K562 (cell line): ENCODE results near the gene LY6G6D. TPM values are rescaled to one million over a fixed set of nuclear protein-coding genes. Genes with fewer than 3 reads are reported as not detected.

Experiments used
- ATAC-seq: fragments of 200-7000 bp; cut with Tn5 transposase; 3 replicates; pipeline ENCODE4 v1.9.1; 2020; ENCODE audit warnings: moderate library complexity
- BruUV-seq: library from RNA; stranded (reverse); fragments of 400-500 nt; replicated peaks from 2 replicates; lab custom pipeline; 2021; lab: Mats Ljungman, UMichigan
- CTCF ChIA-PET: fragments of 300-600 bp; formaldehyde crosslinking; extraction: SDS; loops from one replicate; lab custom pipeline; 2021; ENCODE audit warnings: low intra/inter-chr PET ratio; lab: Yijun Ruan, JAX
- POLR2A ChIA-PET: fragments of 300-600, 350-650 bp; sonication (Branson Sonifier 250); formaldehyde crosslinking; extraction: SDS; loops from one replicate; lab custom pipeline; 2021; ENCODE audit warnings: antibody characterized with exemption, inconsistent platforms; lab: Yijun Ruan, JAX
- DNase-seq, 4 experiments: peaks; one replicate each; pipeline versions ENCODE4 v3.0.0 to v3.0.0-alpha.2; 2011 to 2018; ENCODE audit warnings: low spot score in 3 of 4, mixed read lengths in 3 of 4; ENCODE audit errors: extremely low read depth in 1 of 4
- FAIRE-seq: peaks from 2 replicates; lab custom pipeline; 2011; peaks lifted over from hg19 to GRCh38; lab: Jason Lieb, UNC
- H2AFZ ChIP-seq: 2 replicates; pipeline ENCODE4 v1.6.0; 2011; ENCODE audit warnings: low read depth, low read length, control low read depth, inconsistent platforms
- H3K27ac ChIP-seq: fragments of 200-600 bp; 3 replicates; pipeline ENCODE4 v1.8.0; 2011; ENCODE audit warnings: low read depth, mild to moderate bottlenecking, control low read depth, inconsistent platforms, low read length, moderate library complexity, mixed read lengths; ENCODE audit errors: extremely low read depth
- H3K27me3 ChIP-seq, 2 experiments: fragments of 300-600 bp in 1 of 2; 2 replicates in 1 of 2; 3 replicates in 1 of 2; pipeline versions ENCODE4 v1.6.0 to v1.8.0; 2011; ENCODE audit warnings: inconsistent platforms in 2 of 2, low read length in 2 of 2, mild to moderate bottlenecking in 1 of 2, mixed read lengths in 1 of 2, moderate library complexity in 1 of 2; ENCODE audit not compliant: control insufficient read depth in 2 of 2, insufficient read depth in 2 of 2
- H3K36me3 ChIP-seq: fragments of 300-600 bp; 3 replicates; pipeline ENCODE4 v1.8.0; 2011; ENCODE audit warnings: mild to moderate bottlenecking, low read length, inconsistent platforms; ENCODE audit not compliant: control insufficient read depth, insufficient read depth
- H3K4me1 ChIP-seq, 2 experiments: fragments of 200-600 bp in 1 of 2; replicated peaks in 1 of 2; 2 replicates in 1 of 2; 3 replicates in 1 of 2; pipeline versions ENCODE4 v1.5.1 to v1.8.0; 2011; ENCODE audit warnings: inconsistent platforms in 2 of 2, low read length in 2 of 2, mild to moderate bottlenecking in 1 of 2, mixed read lengths in 1 of 2, moderate library complexity in 1 of 2; ENCODE audit not compliant: control insufficient read depth in 2 of 2, insufficient read depth in 2 of 2
- H3K4me2 ChIP-seq: 2 replicates; pipeline ENCODE4 v1.6.1; 2011; ENCODE audit warnings: low read length, control low read depth, inconsistent platforms, mixed read lengths; ENCODE audit not compliant: insufficient read depth
- H3K4me3 ChIP-seq: fragments of 200-600 bp; sonication (generic), shearing (Covaris generic); 2 replicates; pipeline ENCODE4 v1.5.1; 2016; ENCODE audit warnings: control low read depth, inconsistent platforms
- H3K79me2 ChIP-seq: fragments of 200-600 bp; 3 replicates; pipeline ENCODE4 v1.8.0; 2011; ENCODE audit warnings: low read length, inconsistent platforms; ENCODE audit not compliant: control insufficient read depth, insufficient read depth
- H3K9ac ChIP-seq, 2 experiments: 2 replicates each; pipeline versions ENCODE4 v1.6.0 to v1.6.1; 2011; ENCODE audit warnings: low read depth in 2 of 2, low read length in 2 of 2, control low read depth in 1 of 2, inconsistent platforms in 1 of 2, mild to moderate bottlenecking in 1 of 2, mixed read lengths in 1 of 2; ENCODE audit not compliant: insufficient read depth in 1 of 2
- H3K9me1 ChIP-seq: one replicate; pipeline ENCODE4 v1.6.0; 2011; ENCODE audit warnings: inconsistent platforms, mild to moderate bottlenecking, low read length, moderate library complexity; ENCODE audit not compliant: control insufficient read depth, insufficient read depth
- H3K9me3 ChIP-seq: replicated peaks from 2 replicates; pipeline ENCODE4 v1.5.1; 2011; ENCODE audit warnings: low read depth, low read length, inconsistent platforms; ENCODE audit not compliant: control insufficient read depth, insufficient read depth
- H4K20me1 ChIP-seq: replicated peaks from 2 replicates; pipeline ENCODE4 v1.6.1; 2011; ENCODE audit warnings: low read length, inconsistent platforms, mixed read lengths; ENCODE audit not compliant: control insufficient read depth, insufficient read depth
- DEAF1 ChIP-seq: fragments of 450-650 bp; formaldehyde crosslinking; IDR thresholded peaks from 2 replicates; pipeline ENCODE4 v1.4.0; 2020; ENCODE audit warnings: mild to moderate bottlenecking, moderate library complexity
- DLX4 ChIP-seq: fragments of 250-450 bp; sonication (Bioruptor Pico); IDR thresholded peaks from 2 replicates; pipeline ENCODE4 v1.6.1; 2021; ENCODE audit warnings: mild to moderate bottlenecking
- ELF2 ChIP-seq: fragments of 250-450 bp; sonication (Bioruptor Pico); IDR thresholded peaks from 2 replicates; pipeline ENCODE4 v1.5.0; 2021; ENCODE audit warnings: mild to moderate bottlenecking
- EP400 ChIP-seq: fragments of 450-650 bp; IDR thresholded peaks from 2 replicates; pipeline ENCODE4 v1.6.1; 2017; ENCODE audit warnings: antibody characterized with exemption, mild to moderate bottlenecking, moderate library complexity
- HMGN3 ChIP-seq: IDR thresholded peaks from 2 replicates; pipeline ENCODE4 v1.6.1; 2011; ENCODE audit warnings: borderline replicate concordance, low read depth, mild to moderate bottlenecking, mixed read lengths, low read length; ENCODE audit not compliant: insufficient read length; ENCODE audit errors: extremely low read depth
- PRDM10 ChIP-seq: fragments of 450-650 bp; IDR thresholded peaks from 2 replicates; pipeline ENCODE4 v1.6.1; 2018; ENCODE audit not compliant: partially characterized antibody
- PTRF ChIP-seq: fragments of 450-650 bp; IDR thresholded peaks from 2 replicates; pipeline ENCODE4 v1.6.1; 2016; ENCODE audit warnings: mild to moderate bottlenecking, missing genetic modification characterization, missing compliant biosample characterization
- SRSF9 ChIP-seq: fragments of 200-400 bp; formaldehyde crosslinking; IDR thresholded peaks from 2 replicates; pipeline ENCODE4 v1.6.1; 2017; ENCODE audit warnings: low read depth, low read length, borderline replicate concordance
- ZBTB12 ChIP-seq: fragments of 250-450 bp; sonication (Bioruptor Pico); IDR thresholded peaks from 2 replicates; pipeline ENCODE4 v1.4.0; 2020
- ZNF583 ChIP-seq: fragments of 250-450 bp; sonication (Bioruptor Pico); IDR thresholded peaks from 2 replicates; pipeline ENCODE4 v1.4.0; 2020
- ZNF695 ChIP-seq: fragments of 450-650 bp; formaldehyde crosslinking; IDR thresholded peaks from 2 replicates; pipeline ENCODE4 v1.4.0; 2020; ENCODE audit warnings: mild to moderate bottlenecking, moderate library complexity
- ZNF766 ChIP-seq: fragments of 200-800 bp; sonication (Bioruptor generic); conservative IDR thresholded peaks from 2 replicates; pipeline ENCODE4 v1.6.1; 2016; ENCODE audit warnings: missing genetic modification characterization, missing compliant biosample characterization
- WGBS: fragments of 100-300 bp; shearing (Covaris generic); methylation state at CpG from one replicate; pipeline ENCODE4 v1.1.6; 2016; ENCODE audit warnings: low coverage, mixed read lengths; ENCODE audit not compliant: insufficient coverage; ENCODE audit errors: missing lambda C conversion rate; 5-methylcytosine and 5-hydroxymethylcytosine counted together
- in situ Hi-C: fragments of 300-500 bp; cut with MboI; formaldehyde crosslinking; loops from 4 replicates; pipeline ENCODE4 v1.15.0; 2018; ENCODE audit warnings: inconsistent platforms, mixed read lengths
- intact Hi-C: fragments of 100-400 bp; cut with micrococcal nuclease; formaldehyde crosslinking; loops from 2 replicates; pipeline ENCODE4 v1.14.2; 2022
- polyA plus RNA-seq, 8 experiments: library from polyadenylated mRNA; depleted of rRNA in 4 of 8; stranded (reverse) in 5 of 8; unstranded in 3 of 8; fragments of >200 nt; fragmentation: Nextera tagmentation in 2 of 8; fragmentation: Illumina TruSeq in 1 of 8; extraction: Ambion mirVana in 2 of 8; extraction: Trizol in 1 of 8; gene quantifications; 2 replicates each; pipeline versions ENCODE4 v1.2.1 to v1.2.3, GENCODE V29; 2011 to 2014; ENCODE audit warnings: inconsistent platforms in 1 of 8, missing spikeins in 1 of 8
- total RNA-seq, 7 experiments: library from RNA; depleted of rRNA in 6 of 7; stranded (reverse); fragments of >200 nt in 6 of 7; fragmentation: Illumina TruSeq in 2 of 7; extraction: Trizol in 2 of 7; gene quantifications; 2 replicates each; pipeline versions ENCODE4 v1.2.1 to v1.2.3, GENCODE V29; 2011 to 2021; ENCODE audit warnings: low replicate concordance in 1 of 7

Gene LY6G6D
- total and polyA plus RNA-seq, 9 of the 15 experiments (the other 6 are each of a cell fraction or from before 2014, with no cell fraction given) = 0.30 to 0.38 TPM; not detected in 7

GRCh38 chr6:31763619-31763940, 48.4 kb downstream of the LY6G6D start (continued):
- TF ChIP-seq PRDM10 (peak; percentile 96), ZNF695 (CRISPR knock-in tag) (no peak), ZNF766 (CRISPR knock-in tag) (no peak), DLX4 (CRISPR knock-in tag) (no peak), EP400 (no peak), ZNF583 (CRISPR knock-in tag) (no peak)

- ATAC-seq (peak; percentile 28), DNase-seq (peak in 2 of 4 experiments; percentile 66 to 79), FAIRE-seq (no peak)
- no peak overlapping the region for H3K4me3 ChIP-seq
- H3K79me2 ChIP-seq = no peaks in the 10 kb centered on the region
- H3K9me1 ChIP-seq = no peaks in the 10 kb centered on the region
- no peak overlapping the region for H3K4me2 ChIP-seq
- peaks cover 49% of the 10 kb centered on the region for H3K36me3 ChIP-seq
- H3K27ac ChIP-seq = no peak overlapping the region
- H4K20me1 ChIP-seq = no peaks in the 10 kb centered on the region
- WGBS = 34% methylated on average over 4 of the region's 4 CpGs
- POLR2A ChIA-PET = interaction anchor here (0.6 to 4.6 kb wide), 10 partner anchors 8 to 100 kb away, joined by 3 to 29 read pairs (median 4); partner anchors contain the start of genes CLIC1, GPANK1 and MSH5
- CTCF ChIA-PET = no interaction called here
- no peaks in the 10 kb centered on the region for H3K27me3 ChIP-seq
- BruUV-seq = TSS peak; percentile 37
- H2AFZ ChIP-seq = no peak overlapping the region
- TF ChIP-seq ZBTB12 (no peak), PTRF (no peak), SRSF9 (no peak), ELF2 (no peak), HMGN3 (no peak), DEAF1 (CRISPR knock-in tag) (no peak)
- intact Hi-C loops = no loop called here
- peak overlapping the region in 1 of 2 experiments; percentile 12; a peak in 1 of 4 replicates for H3K9ac ChIP-seq
- in situ Hi-C loops = no loop called here
- H3K4me1 ChIP-seq = peaks cover 5 to 30% of the 10 kb centered on the region in 2 experiments; a peak in 4 of 5 replicates
- no peaks in the 10 kb centered on the region for H3K9me3 ChIP-seq
Measured at GRCh38 chr6:31764198-31764597, 49.0 kb downstream of the LY6G6D start.
